IPS-NIHi11 (cell line): Measurements from ENCODE around the gene FPR2.
"Not testable (repeated sequence)": the region's sequence is repeated elsewhere in the genome, so short reads cannot be mapped to it uniquely, and the experiment has no call there.

ENCODE experiments used
- DNase-seq: peaks from one replicate; pipeline ENCODE4 v3.0.0; 2012; ENCODE audit warnings: mixed read lengths, low spot score

The FPR2 gene, protein sequence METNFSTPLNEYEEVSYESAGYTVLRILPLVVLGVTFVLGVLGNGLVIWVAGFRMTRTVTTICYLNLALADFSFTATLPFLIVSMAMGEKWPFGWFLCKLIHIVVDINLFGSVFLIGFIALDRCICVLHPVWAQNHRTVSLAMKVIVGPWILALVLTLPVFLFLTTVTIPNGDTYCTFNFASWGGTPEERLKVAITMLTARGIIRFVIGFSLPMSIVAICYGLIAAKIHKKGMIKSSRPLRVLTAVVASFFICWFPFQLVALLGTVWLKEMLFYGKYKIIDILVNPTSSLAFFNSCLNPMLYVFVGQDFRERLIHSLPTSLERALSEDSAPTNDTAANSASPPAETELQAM

DNA sequence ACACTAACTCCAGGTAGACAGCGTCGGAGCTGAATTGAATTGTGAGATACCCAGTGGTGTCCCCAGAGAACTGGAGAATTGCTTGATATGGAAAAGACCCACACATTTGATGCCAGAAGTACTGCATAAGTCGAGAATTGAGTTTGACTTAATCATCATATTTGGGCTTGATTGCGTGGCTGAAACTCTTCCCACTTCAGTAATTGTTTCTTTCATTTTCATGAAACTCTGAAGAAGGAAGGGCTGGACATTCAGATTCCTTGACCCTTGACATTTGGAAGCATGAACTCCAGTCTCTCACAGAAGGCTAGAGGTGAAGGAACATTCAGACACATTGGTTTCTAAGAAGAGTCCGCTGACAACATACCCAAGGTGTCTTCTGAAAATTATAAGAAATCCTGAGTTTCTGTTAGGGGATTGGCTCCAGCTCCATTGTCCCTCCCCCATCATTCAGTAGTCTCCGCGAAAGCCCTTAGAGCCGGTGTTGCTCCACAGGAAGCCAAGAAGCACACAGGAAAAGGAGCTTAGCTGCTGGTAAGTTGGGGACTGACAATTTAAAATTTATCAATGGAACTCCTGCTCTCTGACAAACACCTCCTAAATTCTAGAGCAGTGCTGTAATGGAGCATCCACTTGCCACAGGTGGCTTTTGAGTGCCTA lies at the start of gene FPR2:
FPR2 (plus strand) TSS at position 484 of the 660 bp plus-strand sequence. CDS start 7,479 bp downstream, outside the sequence.
- peak; percentile 21 for DNase-seq

DNA sequence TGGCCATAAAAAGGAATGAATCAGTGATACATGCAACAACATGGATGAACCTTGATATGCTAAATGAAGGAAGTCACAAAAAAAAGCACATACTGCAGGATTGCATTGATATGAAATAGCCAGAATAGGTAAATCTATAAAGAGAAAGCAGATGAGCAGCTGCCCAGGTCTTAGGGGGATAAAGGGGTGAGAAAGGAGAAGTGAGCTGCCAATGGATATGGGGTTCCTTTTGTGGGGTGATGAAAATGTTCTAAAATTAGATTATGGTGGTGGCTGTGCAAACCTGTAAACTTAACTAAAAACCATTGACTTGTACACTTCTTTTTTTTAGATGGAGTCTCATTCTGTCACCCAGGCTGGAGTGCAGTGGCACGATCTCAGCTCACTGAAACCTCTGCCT lies 49.3 kb upstream of the FPR2 start:
- DNase-seq = no peak

DNA sequence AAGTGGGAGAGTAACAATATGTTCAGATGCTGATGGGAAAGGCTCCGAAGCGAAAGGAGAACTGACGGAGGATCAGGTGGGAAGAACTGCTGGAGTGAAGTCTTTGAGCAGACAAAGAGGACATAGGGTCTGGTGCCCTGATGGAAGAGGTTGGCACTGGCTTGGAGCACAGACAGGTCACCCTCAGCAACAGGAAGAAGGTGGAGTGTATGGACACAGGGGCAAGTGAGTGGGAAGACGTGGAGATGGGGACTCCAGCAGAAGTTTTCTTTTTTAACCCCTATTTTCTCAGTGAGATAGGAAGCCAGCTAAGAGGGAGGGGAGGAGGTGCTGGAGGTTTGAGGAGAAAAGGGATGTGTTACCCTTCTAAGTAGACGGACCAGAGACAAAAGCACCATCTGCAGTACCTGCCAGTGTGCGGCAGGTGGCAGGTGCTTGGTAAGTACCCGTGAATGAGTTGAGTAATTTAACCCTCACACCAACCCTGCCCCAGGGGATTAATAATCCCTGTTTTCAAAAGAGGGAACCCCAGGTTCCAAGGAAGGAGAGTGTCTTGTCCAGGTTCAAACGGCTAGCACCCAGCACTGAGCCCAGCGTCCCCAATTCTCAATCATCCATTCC lies 48.4 kb upstream of the FPR2 start:
- DNase-seq = peak; percentile 83

DNA sequence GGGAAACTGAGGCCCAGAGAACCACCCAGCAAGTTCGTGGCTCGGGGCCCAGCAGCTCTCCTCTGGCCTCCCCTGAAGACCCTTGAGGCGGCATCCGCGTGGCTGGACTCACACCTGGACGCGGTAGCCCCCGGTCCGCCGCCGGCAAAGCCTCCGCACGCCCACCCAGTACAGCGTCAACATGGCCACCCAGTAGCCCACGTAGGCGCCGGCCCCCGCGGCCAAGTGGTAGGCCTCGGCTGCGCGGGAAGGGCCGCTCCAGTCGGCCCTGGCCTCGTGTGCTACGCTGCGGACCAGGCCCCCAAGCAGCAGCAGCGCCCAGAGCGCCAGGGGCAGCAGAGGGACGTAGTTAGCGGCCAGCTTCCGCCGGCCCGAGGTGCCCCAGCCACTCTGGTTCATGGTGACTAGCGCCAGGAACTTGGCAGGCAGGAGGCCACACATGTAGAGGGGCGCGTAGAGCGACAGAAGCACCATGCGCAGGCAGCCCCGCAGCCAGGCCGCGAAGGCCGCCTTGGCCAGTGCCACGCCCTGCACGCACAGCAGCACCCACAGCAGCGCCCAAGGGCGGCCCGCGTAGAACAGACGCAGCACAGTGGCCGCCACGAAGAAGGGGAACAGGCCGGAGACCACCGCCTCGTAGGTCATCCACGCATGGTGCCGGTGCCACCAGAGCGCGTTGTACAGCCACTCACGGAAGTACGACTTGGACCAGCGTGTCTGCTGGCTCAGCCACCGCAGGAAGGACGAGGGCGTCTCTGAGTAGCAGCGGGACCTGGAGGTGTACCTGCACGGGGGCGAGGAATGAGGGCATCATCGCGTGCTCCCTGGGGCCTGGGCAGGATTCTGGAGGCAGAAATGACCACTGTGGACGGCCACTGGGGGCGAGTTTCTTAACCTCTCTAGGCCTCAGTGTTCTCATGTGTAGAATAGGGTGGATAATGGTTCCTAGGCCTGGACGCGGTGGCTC lies 47.4 kb upstream of the FPR2 start:
- DNase-seq = no peak

DNA sequence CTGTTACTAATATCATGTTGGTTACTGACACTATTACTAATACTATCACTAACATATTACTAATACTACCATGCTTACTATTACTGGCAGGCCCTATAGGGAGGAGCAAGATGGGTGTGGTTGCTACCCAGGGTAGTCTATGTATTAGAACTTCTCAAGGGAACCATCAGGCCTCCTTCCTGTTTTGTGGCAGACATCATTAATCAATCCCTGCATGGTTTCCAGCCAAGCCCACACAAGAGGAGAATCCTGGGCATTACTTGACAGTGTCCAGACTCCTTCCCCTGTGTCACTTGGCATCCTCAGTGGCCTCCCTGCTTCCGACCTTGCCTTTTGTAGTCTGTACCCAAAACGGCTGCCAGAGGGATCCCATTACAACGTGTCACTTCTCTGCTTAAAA lies 46.1 kb upstream of the FPR2 start:
- DNase-seq = no peak

DNA sequence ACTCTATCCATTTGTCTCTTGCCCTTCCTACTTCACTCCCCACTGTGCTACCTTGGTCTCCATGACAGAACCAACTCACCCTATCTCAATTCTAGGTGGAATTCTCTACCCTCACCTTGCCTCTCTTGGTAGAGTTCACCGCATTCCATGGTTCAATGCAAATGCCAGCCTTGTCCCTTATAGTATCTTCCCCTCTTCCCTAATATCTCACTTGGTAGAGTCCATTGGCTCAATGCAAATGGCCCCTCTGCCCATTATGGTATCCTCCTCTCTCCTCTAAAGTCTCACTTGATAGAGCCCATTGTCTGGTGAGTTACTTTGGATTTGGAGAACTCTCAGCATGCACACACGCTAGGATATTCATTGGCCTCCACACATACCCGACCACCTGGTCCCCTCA lies 45.1 kb upstream of the FPR2 start:
- DNase-seq = no peak

DNA sequence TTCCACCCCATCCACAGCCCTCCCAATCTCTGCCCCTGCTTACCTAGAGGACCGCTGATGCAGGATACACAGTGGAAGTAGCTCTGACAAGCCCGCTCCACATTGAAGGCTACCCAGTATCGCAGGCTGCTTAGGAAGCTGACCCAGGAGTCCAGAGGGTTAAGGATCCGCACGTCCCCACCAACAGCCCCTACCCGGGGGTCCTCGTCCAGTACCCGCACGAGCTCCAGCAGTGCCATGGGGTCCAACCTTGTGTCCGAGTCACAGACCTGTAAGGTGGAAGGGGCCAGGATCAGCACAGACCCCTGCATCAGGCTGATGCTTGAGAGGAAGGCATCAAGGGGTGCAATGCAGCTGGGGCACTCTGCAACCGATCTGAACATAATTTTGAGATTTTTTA lies 44.1 kb upstream of the FPR2 start:
- no peak for DNase-seq

DNA sequence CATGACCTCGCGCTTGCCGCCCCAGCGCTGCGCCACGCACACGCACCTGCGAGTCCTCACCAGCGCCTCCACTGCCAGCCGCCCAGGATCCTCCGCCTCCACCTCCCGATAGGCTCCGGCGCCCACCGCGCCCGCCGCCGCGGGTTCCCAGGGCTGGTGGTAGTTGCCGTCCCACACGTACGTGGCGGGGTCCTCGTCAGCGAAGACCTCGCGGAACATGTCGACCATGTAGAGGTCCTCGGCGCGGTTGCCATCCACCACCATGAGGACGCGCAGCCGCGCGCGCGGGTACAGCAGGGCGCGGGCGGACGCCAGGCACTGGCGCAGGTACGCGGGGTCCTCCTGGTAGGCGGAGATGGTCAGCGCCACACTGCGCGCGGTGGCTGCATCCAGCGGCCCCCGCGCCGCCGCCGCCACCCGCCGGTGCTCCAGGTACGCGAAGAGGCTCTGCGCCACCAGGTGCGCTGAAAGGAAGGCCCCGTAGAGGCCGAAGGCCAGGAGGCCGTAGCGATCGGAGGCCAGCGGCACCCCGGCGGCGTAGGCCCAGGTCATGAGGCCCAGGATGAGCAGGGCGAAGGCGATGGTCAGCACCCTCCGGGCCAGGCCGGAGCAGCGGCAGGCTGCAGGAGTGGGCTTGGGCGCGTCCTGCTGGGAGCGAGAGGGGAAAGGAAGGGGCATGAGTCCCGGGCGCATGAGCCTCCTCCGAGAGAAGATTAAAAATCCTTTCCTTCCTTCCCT lies 41.6 kb upstream of the FPR2 start:
- peak; percentile 57 for DNase-seq

DNA sequence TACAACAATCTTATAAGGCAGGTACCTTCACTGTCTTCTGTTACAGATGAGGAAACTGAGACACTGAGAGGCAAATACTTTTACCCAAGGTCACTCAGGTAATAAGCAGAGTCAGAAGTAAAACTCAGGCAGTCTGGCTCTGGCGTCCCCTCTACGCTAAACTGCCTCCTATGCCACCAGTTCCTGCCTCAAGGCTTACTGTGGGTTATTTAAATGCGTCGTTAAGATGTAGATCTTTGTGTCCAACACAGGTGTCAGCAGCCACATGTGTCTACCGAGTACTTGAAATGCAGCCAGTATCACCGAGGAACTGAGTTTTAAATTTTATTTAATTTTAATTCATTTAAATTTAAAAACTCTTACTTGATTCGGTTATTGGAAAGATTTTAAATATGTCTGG lies 39.1 kb upstream of the FPR2 start:
- DNase-seq = no peak

DNA sequence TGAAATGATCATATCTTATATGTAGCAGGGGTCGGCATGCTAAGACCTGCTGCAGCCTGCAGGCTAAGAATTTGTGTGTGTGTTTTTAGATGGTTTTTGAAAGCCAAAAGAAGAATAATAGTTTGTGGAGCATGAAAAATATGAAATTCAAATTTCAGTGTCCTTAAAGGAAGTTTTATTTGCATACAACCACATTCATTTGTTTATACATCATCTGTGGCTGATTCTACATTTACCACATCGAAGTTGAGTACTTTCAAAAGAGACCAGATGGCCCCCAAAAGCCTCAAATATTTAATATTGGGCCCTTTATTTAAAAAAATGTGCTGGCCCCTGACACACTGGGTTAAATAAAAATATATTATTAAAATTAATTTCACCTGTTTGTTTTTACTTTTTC lies 38.5 kb upstream of the FPR2 start:
- DNase-seq = no peak

DNA sequence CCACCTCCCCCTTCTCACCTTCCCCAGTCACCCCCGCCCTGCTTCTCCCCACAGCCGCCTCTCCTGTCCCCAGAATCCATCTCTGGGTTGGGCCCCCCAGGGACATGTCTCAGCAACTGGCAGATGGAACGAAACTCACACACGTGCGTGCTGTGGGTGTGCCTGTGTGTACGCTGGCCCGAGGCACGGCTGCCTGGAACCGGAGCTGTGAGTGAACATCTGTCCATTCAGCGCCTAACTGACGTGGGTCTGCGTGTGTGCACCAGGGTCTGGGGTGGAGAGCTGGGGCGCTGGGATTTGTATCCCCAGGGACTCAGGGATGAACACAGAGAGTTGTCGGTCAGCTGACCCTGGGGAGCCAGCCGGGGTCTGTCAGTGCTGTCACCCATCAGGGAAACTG lies 36.4 kb upstream of the FPR2 start:
- no peak for DNase-seq

DNA sequence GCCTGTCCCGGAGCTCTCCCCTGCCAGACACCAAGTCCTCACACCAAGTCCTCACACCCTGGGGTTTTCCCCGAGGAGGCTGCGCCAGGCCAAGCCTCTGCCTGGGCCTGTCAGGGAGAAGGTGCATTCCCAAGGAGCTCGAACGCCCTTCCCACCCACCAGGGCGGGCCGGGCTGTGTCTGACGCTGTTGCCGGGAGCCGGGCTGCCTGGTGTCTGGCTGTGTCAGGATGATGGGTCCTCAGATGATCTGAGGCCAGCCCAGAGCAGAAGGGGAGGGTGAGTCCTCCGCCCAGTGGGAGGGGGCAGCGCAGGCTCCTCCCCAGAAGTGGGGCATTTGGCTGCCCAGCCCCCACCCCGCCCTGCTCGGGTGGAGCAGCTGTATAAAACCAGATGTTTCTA lies 34.9 kb upstream of the FPR2 start:
- DNase-seq = peak; percentile 65

DNA sequence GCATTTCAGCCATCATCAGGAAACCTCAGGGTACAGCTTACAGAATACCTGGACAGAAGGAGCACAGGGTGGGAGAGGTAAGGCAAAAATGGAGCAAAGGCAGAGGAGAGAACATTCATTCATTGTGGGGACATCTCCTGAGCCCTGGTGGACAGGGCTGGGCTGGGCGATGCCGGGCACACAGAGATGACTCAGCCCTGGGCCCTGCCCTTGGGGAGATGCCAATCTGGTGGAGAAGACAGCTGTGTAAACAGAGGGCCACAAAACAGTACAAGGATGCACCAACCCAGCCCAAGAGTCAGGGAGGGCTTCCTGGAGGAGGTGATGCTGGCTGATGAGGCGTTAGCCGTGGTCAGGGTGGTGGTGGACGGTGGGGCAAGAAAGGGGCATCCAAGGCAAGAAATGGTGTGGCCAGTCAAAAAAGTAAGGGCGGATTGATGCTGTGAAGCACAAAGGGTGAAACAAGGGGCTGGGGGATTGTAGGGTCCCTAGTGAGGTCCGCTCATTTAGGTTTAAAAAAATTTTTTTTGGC lies 33.6 kb upstream of the FPR2 start:
- DNase-seq = no peak

DNA sequence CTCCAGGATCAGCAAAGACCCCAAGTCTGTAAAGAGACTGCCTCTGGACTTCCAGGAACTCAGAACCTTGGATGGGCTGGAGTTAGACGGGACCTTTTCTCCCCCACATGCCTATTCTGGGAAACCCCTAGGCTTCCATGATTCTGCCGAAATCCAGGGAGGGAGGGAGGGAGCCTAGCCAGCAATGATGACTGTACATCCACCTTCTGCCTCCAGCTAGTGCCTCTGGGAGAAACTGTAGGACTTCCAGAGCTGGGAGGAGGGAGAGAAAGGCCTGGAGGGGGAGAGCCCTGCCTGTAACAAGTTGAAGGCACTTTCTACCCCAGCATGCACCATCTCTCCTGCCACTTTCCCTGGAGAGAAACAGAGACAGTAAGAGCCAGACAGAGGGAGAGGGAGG lies 31.2 kb upstream of the FPR2 start:
- DNase-seq = no peak

DNA sequence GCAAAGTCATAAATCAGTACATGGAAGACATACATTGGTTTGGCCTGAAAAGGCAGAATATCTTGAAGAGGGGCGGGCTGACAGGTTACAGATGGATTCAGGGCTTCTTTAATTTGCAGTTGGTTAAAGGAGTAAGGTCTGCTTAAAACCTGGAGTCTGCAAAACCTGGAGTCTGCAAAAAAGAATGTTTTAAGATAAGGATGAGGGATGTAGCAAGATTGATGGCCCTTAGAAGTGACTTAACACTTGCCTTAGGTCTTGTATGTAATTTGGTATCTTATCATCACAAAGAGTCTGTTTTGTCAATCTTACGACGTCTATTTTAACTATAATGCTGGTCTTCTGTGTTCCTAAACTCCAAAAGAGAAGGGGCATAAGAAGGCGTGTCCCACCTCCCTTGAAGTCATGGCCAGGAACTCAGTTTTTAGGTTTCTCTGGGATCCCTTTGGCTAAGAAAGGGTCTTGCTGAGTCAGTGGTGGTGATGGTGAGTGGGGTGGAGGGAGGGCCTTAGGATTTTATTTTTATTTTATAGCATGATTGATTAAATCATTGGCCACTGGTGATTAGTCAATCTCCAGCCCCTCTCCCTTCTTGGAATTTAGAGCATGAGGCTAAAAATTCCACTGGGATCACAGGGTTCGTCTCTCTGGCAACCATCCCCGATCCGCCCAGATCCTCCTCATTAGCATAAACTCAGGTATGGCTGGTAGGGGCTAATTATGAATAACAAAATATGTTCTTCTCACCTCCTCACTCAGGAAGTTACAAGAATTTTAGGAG lies 27.0 kb upstream of the FPR2 start:
- no peak for DNase-seq

DNA sequence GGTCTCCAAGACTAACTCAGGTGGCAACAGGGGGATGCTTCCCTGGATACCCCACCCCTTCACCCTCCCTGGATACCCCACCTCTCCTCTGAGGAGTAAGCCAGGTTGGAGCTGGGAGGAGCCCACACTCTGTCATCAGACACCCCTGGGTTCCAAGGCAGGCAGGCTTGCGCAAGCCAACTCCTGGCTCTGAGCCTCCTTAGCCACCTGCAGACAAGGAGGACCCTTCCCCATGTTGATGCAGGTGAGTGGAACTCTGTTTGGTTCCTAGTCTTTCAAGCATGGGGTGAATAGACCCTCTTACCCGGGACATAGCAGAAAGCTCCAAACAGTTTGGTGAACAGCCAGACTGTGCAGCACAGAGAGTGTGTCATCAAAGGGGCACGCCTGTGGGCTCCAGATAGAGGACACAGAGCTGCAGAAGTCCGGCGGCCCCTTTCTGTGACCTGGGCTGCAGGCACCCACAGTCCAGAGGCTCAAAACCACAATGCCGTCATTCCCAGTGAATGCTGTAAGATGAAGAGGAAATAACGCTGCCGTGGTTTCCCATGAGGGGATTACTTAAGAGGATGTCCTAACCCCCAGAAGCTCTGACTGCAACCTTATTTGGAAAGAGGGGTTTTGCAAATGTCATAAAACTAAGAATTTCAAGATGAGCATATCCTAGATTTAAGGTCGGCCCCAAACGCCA lies 25.1 kb upstream of the FPR2 start:
- no peak for DNase-seq

DNA sequence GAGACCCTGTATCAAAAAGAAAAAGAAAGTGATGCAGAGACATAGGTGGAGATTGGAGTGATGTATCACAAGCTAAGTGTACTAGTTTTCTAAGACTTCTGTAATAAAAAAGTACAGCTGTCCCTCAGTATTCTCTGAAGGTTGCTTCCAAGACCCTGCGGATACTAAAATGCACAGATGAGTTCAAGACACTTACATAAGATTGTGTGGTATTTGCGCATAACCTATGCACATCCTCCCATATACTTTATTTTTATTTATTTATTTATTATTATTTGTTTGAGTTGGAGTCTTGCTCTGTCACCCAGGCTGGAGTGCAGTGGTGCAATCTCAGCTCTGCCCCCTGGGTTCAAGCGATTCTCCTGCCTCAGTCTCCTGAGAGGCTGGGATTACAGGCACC lies 23.6 kb upstream of the FPR2 start:
- DNase-seq = no peak

DNA sequence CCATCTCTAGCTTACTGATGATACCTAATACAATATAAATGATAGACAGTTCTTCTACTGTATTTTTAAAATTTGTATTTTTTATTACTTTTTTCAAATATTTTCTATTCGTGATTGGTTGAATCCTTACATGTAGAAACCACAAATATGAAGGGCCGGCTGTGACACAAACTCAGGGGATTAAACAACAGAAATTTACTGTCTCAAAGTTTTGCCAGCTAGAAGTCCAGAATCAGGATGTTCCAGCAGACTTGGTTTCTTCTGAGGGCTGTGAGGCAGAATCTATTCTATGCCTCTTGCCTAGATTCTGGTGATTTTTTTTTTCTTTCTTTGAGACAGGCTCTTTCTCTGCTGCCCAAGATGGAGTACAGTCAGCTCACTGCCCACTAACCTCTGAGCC lies 23.1 kb upstream of the FPR2 start:
- DNase-seq = no peak

DNA sequence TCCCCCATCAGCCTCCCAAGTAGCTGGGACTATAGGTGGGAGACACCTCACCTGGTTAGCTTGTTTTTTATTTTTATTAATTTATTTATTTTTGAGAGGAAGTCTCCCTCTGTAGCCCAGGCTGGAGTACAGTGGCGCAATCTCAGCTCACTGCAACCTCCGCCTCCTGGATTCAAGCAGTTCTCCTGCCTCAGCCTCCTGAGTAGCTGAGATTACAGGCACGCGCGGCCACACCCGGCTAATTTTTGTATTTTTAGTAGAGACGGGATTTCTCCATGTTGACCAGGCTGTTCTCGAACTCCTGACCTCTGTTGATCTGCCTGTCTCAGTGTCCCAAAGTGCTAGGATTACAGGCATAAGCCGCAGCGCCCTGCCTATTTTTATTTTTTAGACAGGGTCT lies 22.5 kb upstream of the FPR2 start:
- DNase-seq = not testable (repeated sequence)
